A375 (cell line): ENCODE data around the gene WDR26. TPM values are rescaled to one million over a fixed set of nuclear protein-coding genes. Genes with fewer than 3 reads are reported as not detected.

Experiments
- small RNA-seq: library from RNA; depleted of rRNA; stranded (forward); fragments of <200 nt; gene quantifications from one replicate; pipeline ENCODE3, GENCODE V24; 2014
- total RNA-seq: library from RNA; depleted of rRNA; stranded (reverse); fragments of >200 nt; shearing (Covaris generic); gene quantifications from 2 replicates; pipeline ENCODE4 v1.2.3, GENCODE V29; 2014; rRNA removed

The WDR26 gene
- 44.1 and 48.5 TPM in 2 replicates for total RNA-seq

GRCh38 chr1:224434691-224435317 lies at the start of gene WDR26:
Gene WDR26, minus strand, starts transcription at chr1:224434797.

GRCh38 chr1:224356685-224357625 lies 77.6 kb downstream of the WDR26 start, which contains the start of gene CNIH4:
Gene CNIH4, plus strand, starts transcription at chr1:224356879. Its CDS starts 46 bp downstream, at chr1:224356925.

Small RNA genes lying within 50 kb of the gene (small RNA-seq; reads per million reads assigned to genes)
- gene MIR4742, result not detected

Other genes with a start within 250 kb of the WDR26 start
- 36.3 and 39.5 TPM in 2 replicates for gene NVL, start 104.6 kb downstream of the WDR26 start, total RNA-seq
- 71.2 and 73.9 TPM in 2 replicates for gene CNIH4, start 77.9 kb downstream of the WDR26 start, total RNA-seq
- gene CNIH3, start 181.5 kb upstream of the WDR26 start, total RNA-seq, result 4.4 and 11.2 TPM in 2 replicates